ENCODE results near the gene CHST4.
"Not testable (repeated sequence)": the region's sequence is repeated elsewhere in the genome, so short reads cannot be mapped to it uniquely, and the experiment has no call there.

CHST4 gene

GRCh38 chr16:71524566-71525553 lies 1.4 kb upstream of the CHST4 start:
- DNase-seq (ENCODE audit: low read depth in 2 of 2) = no peak

- no peak for DNase-seq (ENCODE audit: low read depth in 2 of 2)
Measured at GRCh38 chr16:71528257-71528656, 2.0 kb downstream of the CHST4 start.

- DNase-seq (ENCODE audit: low read depth in 2 of 2) = no peak
Measured at GRCh38 chr16:71528863-71529262, 2.6 kb downstream of the CHST4 start.

- DNase-seq (ENCODE audit: low read depth in 2 of 2) = no peak
Measured at GRCh38 chr16:71532366-71532765, 6.1 kb downstream of the CHST4 start.

- no peak for DNase-seq (ENCODE audit: low read depth in 2 of 2)
Measured at GRCh38 chr16:71536752-71537499, 10.7 kb downstream of the CHST4 start.

GRCh38 chr16:71537643-71538042 lies 11.4 kb downstream of the CHST4 start:
- peak; percentile 3 to 19 for DNase-seq (ENCODE audit: low read depth in 2 of 2)

- DNase-seq (ENCODE audit: low read depth in 2 of 2) = peak; percentile 48 to 56
Measured at GRCh38 chr16:71542377-71542776, 16.2 kb downstream of the CHST4 start.

- no peak for DNase-seq (ENCODE audit: low read depth in 2 of 2)
Measured at GRCh38 chr16:71547168-71547567, 20.9 kb downstream of the CHST4 start.

GRCh38 chr16:71552698-71553503 lies 26.7 kb downstream of the CHST4 start:
- no peak for DNase-seq (ENCODE audit: low read depth in 2 of 2)

- DNase-seq (ENCODE audit: low read depth in 2 of 2) = no peak
Measured at GRCh38 chr16:71555230-71555891, 29.1 kb downstream of the CHST4 start.

GRCh38 chr16:71557299-71557698 lies 31.1 kb downstream of the CHST4 start:
- no peak for DNase-seq (ENCODE audit: low read depth in 2 of 2)

GRCh38 chr16:71557954-71558582 lies 31.8 kb downstream of the CHST4 start:
- DNase-seq (ENCODE audit: low read depth in 2 of 2) = no peak

GRCh38 chr16:71559855-71560254 lies 33.6 kb downstream of the CHST4 start:
- DNase-seq (ENCODE audit: low read depth in 2 of 2) = no peak

- not testable (repeated sequence) for DNase-seq (ENCODE audit: low read depth in 2 of 2)
Measured at GRCh38 chr16:71561886-71562285, 35.7 kb downstream of the CHST4 start.

- DNase-seq (ENCODE audit: low read depth in 2 of 2) = no peak
Measured at GRCh38 chr16:71562552-71562951, 36.3 kb downstream of the CHST4 start.

- no peak for DNase-seq (ENCODE audit: low read depth in 2 of 2)
Measured at GRCh38 chr16:71564335-71564967, 38.2 kb downstream of the CHST4 start.

- no peak for DNase-seq (ENCODE audit: low read depth in 2 of 2)
Measured at GRCh38 chr16:71565812-71566700, 39.8 kb downstream of the CHST4 start.

GRCh38 chr16:71567931-71568330 lies 41.7 kb downstream of the CHST4 start:
- no peak for DNase-seq (ENCODE audit: low read depth in 2 of 2)

- DNase-seq (ENCODE audit: low read depth in 2 of 2) = no peak
Measured at GRCh38 chr16:71568551-71568950, 42.3 kb downstream of the CHST4 start.
